Measurements from ENCODE around the gene AGA. TPM values are rescaled to one million over a fixed set of nuclear protein-coding genes. Genes with fewer than 3 reads are reported as not detected.

The AGA gene
- 7.6 TPM for total RNA-seq (2021; ENCODE audit: unreplicated experiment)
- polyA plus RNA-seq (2012), result 10.2 and 13.4 TPM in 2 replicates
- percentile 84 among the genes with signal in this experiment for Bru-seq, nascent RNA
- percentile 78 among the genes with signal in this experiment for BruChase-seq, experiment 1, labeled RNA remaining after a 6-hour chase
- BruChase-seq, experiment 2, labeled RNA remaining after a 2-hour chase, result percentile 67 among the genes with signal in this experiment
- long read RNA-seq, transcript AGA-201 (9 exons, 2,107 nt), result major isoform, 11 of 18 reads
- long read RNA-seq, partial matches to known transcripts, result 2 of 18 reads
- long read RNA-seq, other reads (novel, unspliced or antisense), result 5 of 18 reads

GRCh38 chr4:177441803-177442622, at the start of gene AGA:
AGA (minus strand) TSS chr4:177442437; CDS start chr4:177442375, 62 bp downstream.
- ChIA-PET RAD21 (ENCODE audit: low non-redundant PET in 1 of 2, low total read pairs in 2 of 2, uncharacterized antibody in 2 of 2, unreplicated experiment in 2 of 2) (no interaction called here), POLR2A (interaction anchor here (1.2 to 1.4 kb wide), 2 partner anchors 9 to 40 kb away, joined by 3 to 8 read pairs; no protein-coding TSS in a partner anchor), CTCF (interaction anchor here (0.9 to 1.0 kb wide), 2 partner anchors 9 to 395 kb away, joined by 4 to 6 read pairs; no protein-coding TSS in a partner anchor)
- peak within 1 kb of the TSS; percentile 82 for H3K9ac ChIP-seq (ENCODE audit: low read length)
- no peaks in the 10 kb centered on the region for H3K9me3 ChIP-seq (ENCODE audit: control insufficient read depth in 1 of 2, insufficient read depth in 1 of 2, low read depth in 1 of 2, low read length in 2 of 2)
- peak; percentile 86 for DNase-seq (ENCODE audit: low read depth, low spot score)
- H3K79me2 ChIP-seq (ENCODE audit: insufficient read depth, low read length), result no peaks in the 10 kb centered on the region
- no peaks in the 10 kb centered on the region for H4K20me1 ChIP-seq (ENCODE audit: insufficient read depth)
- intact Hi-C loops (cut with micrococcal nuclease), result no loop called here
- peak within 1 kb of the TSS; percentile 94 for H3K27ac ChIP-seq (ENCODE audit: low read depth, low read length)
- peak within 1 kb of the TSS; percentile 97 for H3K4me2 ChIP-seq (ENCODE audit: low read length)
- H2AFZ ChIP-seq (ENCODE audit: low read depth, low read length, poor library complexity, severe bottlenecking), result peak within 1 kb of the TSS; percentile 97
- H3K4me1 ChIP-seq (ENCODE audit: control insufficient read depth in 1 of 2, insufficient read depth in 2 of 2, low read length in 2 of 2), result peaks cover 6 to 19% of the 10 kb centered on the region in 2 experiments
- no peaks in the 10 kb centered on the region for H3K27me3 ChIP-seq (ENCODE audit: insufficient read depth, low read length)
- H3K4me3 ChIP-seq (replicated peaks in 1 of 2; ENCODE audit: low read depth in 1 of 2, low read length in 2 of 2), result peak within 1 kb of the TSS; percentile 77 to 85
- no peaks in the 10 kb centered on the region for H3K9me2 ChIP-seq (ENCODE audit: insufficient read depth)
- peak; percentile 94 for ATAC-seq
- no peaks in the 10 kb centered on the region for H3K36me3 ChIP-seq (ENCODE audit: control insufficient read depth in 1 of 2, insufficient read depth in 2 of 2, low read length in 2 of 2)
- BruUV-seq (replicated peaks), result no TSS peak
- TF ChIP-seq FOSL1 (IDR thresholded peaks at IDR 0.05; ENCODE audit: low read depth), result 0 out of 2 replicates have a peak, but pooled peaks have one; percentile 36
- peak; percentile 97 for TF ChIP-seq ZBTB33 (IDR thresholded peaks at IDR 0.05; ENCODE audit: extremely low read depth, insufficient replicate concordance, low read length)
- TF ChIP-seq YY1 (IDR thresholded peaks at IDR 0.05; ENCODE audit: extremely low read depth, insufficient replicate concordance, low read depth, low read length), result peak; percentile 45
- TF ChIP-seq JUND (IDR thresholded peaks at IDR 0.05), result 0 out of 2 replicates have a peak, but pooled peaks have one; percentile 40
- no peak for TF ChIP-seq RAD21 (IDR thresholded peaks at IDR 0.05; ENCODE audit: low read depth)
- TF ChIP-seq, protein P1, sequence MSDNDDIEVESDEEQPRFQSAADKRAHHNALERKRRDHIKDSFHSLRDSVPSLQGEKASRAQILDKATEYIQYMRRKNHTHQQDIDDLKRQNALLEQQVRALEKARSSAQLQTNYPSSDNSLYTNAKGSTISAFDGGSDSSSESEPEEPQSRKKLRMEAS (IDR thresholded peaks at IDR 0.05), result peak; percentile 84
- TF ChIP-seq CBX3 (IDR thresholded peaks at IDR 0.05; ENCODE audit: low read depth), result peak; percentile 86
- TF ChIP-seq EZH2 (IDR thresholded peaks at IDR 0.05), result no peak
- peak; percentile 87 for TF ChIP-seq POLR2A (IDR thresholded peaks at IDR 0.05; ENCODE audit: borderline replicate concordance, extremely low read depth, insufficient read depth, insufficient read length)
- peak; percentile 94 for TF ChIP-seq EGR1 (IDR thresholded peaks at IDR 0.05; ENCODE audit: low read depth)
- TF ChIP-seq, protein P2, sequence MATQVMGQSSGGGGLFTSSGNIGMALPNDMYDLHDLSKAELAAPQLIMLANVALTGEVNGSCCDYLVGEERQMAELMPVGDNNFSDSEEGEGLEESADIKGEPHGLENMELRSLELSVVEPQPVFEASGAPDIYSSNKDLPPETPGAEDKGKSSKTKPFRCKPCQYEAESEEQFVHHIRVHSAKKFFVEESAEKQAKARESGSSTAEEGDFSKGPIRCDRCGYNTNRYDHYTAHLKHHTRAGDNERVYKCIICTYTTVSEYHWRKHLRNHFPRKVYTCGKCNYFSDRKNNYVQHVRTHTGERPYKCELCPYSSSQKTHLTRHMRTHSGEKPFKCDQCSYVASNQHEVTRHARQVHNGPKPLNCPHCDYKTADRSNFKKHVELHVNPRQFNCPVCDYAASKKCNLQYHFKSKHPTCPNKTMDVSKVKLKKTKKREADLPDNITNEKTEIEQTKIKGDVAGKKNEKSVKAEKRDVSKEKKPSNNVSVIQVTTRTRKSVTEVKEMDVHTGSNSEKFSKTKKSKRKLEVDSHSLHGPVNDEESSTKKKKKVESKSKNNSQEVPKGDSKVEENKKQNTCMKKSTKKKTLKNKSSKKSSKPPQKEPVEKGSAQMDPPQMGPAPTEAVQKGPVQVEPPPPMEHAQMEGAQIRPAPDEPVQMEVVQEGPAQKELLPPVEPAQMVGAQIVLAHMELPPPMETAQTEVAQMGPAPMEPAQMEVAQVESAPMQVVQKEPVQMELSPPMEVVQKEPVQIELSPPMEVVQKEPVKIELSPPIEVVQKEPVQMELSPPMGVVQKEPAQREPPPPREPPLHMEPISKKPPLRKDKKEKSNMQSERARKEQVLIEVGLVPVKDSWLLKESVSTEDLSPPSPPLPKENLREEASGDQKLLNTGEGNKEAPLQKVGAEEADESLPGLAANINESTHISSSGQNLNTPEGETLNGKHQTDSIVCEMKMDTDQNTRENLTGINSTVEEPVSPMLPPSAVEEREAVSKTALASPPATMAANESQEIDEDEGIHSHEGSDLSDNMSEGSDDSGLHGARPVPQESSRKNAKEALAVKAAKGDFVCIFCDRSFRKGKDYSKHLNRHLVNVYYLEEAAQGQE (IDR thresholded peaks at IDR 0.05; ENCODE audit: low read depth), result no peak
- no peak for TF ChIP-seq ATF3 (IDR thresholded peaks at IDR 0.05)
- no peak for TF ChIP-seq SRF (IDR thresholded peaks at IDR 0.05; ENCODE audit: low read depth)
- peak; percentile 82 for TF ChIP-seq SIN3A (IDR thresholded peaks at IDR 0.05; ENCODE audit: low read depth)
- TF ChIP-seq CEBPB (IDR thresholded peaks at IDR 0.05; ENCODE audit: low read depth), result peak; percentile 7; the same call in 1 of the 2 replicates
- TF ChIP-seq, protein P3, sequence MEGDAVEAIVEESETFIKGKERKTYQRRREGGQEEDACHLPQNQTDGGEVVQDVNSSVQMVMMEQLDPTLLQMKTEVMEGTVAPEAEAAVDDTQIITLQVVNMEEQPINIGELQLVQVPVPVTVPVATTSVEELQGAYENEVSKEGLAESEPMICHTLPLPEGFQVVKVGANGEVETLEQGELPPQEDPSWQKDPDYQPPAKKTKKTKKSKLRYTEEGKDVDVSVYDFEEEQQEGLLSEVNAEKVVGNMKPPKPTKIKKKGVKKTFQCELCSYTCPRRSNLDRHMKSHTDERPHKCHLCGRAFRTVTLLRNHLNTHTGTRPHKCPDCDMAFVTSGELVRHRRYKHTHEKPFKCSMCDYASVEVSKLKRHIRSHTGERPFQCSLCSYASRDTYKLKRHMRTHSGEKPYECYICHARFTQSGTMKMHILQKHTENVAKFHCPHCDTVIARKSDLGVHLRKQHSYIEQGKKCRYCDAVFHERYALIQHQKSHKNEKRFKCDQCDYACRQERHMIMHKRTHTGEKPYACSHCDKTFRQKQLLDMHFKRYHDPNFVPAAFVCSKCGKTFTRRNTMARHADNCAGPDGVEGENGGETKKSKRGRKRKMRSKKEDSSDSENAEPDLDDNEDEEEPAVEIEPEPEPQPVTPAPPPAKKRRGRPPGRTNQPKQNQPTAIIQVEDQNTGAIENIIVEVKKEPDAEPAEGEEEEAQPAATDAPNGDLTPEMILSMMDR (IDR thresholded peaks at IDR 0.05 in 2 of 3, conservative IDR thresholded peaks at IDR 0.05 in 1 of 3; ENCODE audit: borderline replicate concordance in 1 of 3, insufficient read depth in 1 of 3, low read depth in 2 of 3, low read length in 2 of 3), result no peak
- peak; percentile 15; the same call in 1 of the 2 replicates for TF ChIP-seq ELF1 (IDR thresholded peaks at IDR 0.05; ENCODE audit: borderline replicate concordance, low read depth)
